Measurements from ENCODE around the gene LIPG. TPM values are rescaled to one million over a fixed set of nuclear protein-coding genes. Genes with fewer than 3 reads are reported as not detected.

Gene LIPG
- total and polyA plus RNA-seq, 2 of the 13 experiments (the other 11 are each of a cell fraction or from before 2014, with no cell fraction given): 0.96 to 10.8 TPM

GRCh38 chr18:49617865-49618264 is 56.0 kb downstream of the LIPG start:
- H3K9ac ChIP-seq (ENCODE audit: insufficient read depth, low read depth, low read length): no peak overlapping the region
- no peak overlapping the region for H3K4me3 ChIP-seq (replicated peaks in 1 of 3; ENCODE audit: insufficient read depth in 1 of 3, low read depth in 2 of 3, low read length in 3 of 3)
- ATAC-seq (no peak), DNase-seq (ENCODE audit: low spot score) (no peak), FAIRE-seq (no peak)
- no peaks in the 10 kb centered on the region for H3K36me3 ChIP-seq (replicated peaks in 1 of 2; ENCODE audit: control insufficient read depth in 1 of 2, insufficient read depth in 2 of 2, low read length in 2 of 2)
- peaks cover 2 to 25% of the 10 kb centered on the region in 2 experiments; a peak in 3 of 5 replicates for H3K27me3 ChIP-seq (ENCODE audit: control insufficient read depth in 1 of 2, insufficient read depth in 2 of 2, low read length in 2 of 2)
- H3K79me2 ChIP-seq (ENCODE audit: insufficient read depth, low read length): no peaks in the 10 kb centered on the region
- H3K4me1 ChIP-seq (ENCODE audit: insufficient read depth, low read length): no peaks in the 10 kb centered on the region
- ChIA-PET POLR2A (no interaction called here), CTCF (ENCODE audit: low intra/inter-chr PET ratio, low total read pairs) (no interaction called here)
- TF ChIP-seq ZNF230 (CRISPR knock-in tag; IDR thresholded peaks at IDR 0.05) (no peak), ZNF777 (CRISPR knock-in tag; IDR thresholded peaks at IDR 0.05) (no peak), ZNF275 (CRISPR knock-in tag; IDR thresholded peaks at IDR 0.05; ENCODE audit: borderline replicate concordance) (no peak), FOXC1 (CRISPR knock-in tag; IDR thresholded peaks at IDR 0.05; ENCODE audit: borderline replicate concordance) (no peak), ELF4 (CRISPR knock-in tag; IDR thresholded peaks at IDR 0.05; ENCODE audit: borderline replicate concordance) (no peak), PHF20 (CRISPR knock-in tag; IDR thresholded peaks at IDR 0.05) (no peak), MBD4 (IDR thresholded peaks at IDR 0.05; ENCODE audit: borderline replicate concordance, low read length) (no peak)
- no TSS peak for BruUV-seq (replicated peaks)
- intact Hi-C loops (cut with micrococcal nuclease; ENCODE audit: unreplicated experiment) (no loop called here), in situ Hi-C loops (cut with HindIII; ENCODE audit: extremely low pct_ligation_motif_present, low pct_unique_long_range_greater_than_20kb) (no loop called here)
- H2AFZ ChIP-seq (ENCODE audit: low read length): no peak overlapping the region
- no peaks in the 10 kb centered on the region for H3K9me3 ChIP-seq (ENCODE audit: low read length)
- H4K20me1 ChIP-seq (ENCODE audit: insufficient read depth, low read length): no peaks in the 10 kb centered on the region
- H3K27ac ChIP-seq (ENCODE audit: extremely low read length, insufficient read depth, low read length): no peak overlapping the region
- H3K4me2 ChIP-seq (ENCODE audit: low read depth, low read length): no peak overlapping the region
- 66% methylated on average over 2 of the region's 2 CpGs for WGBS (ENCODE audit: low lambda C conversion rate)
